ENCODE data around the gene ACOXL.

ACOXL gene

GRCh38 chr2:110791435-110791834 lies 59.1 kb downstream of the ACOXL start:
- no peak for DNase-seq (ENCODE audit: low read depth in 1 of 2, low spot score in 1 of 2)

- no peak for DNase-seq (ENCODE audit: low read depth in 1 of 2, low spot score in 1 of 2)
These were observed 60.7 kb downstream of the ACOXL start for GRCh38 chr2:110793034-110793433.

GRCh38 chr2:110794390-110794789 lies 62.0 kb downstream of the ACOXL start:
- DNase-seq (ENCODE audit: low read depth in 1 of 2, low spot score in 1 of 2), result no peak

GRCh38 chr2:110794951-110795350 lies 62.6 kb downstream of the ACOXL start:
- DNase-seq (ENCODE audit: low read depth in 1 of 2, low spot score in 1 of 2), result no peak

- DNase-seq (ENCODE audit: low read depth in 1 of 2, low spot score in 1 of 2), result no peak
These were observed 64.4 kb downstream of the ACOXL start for GRCh38 chr2:110796716-110797301.

GRCh38 chr2:110799376-110799775 lies 67.0 kb downstream of the ACOXL start:
- no peak for DNase-seq (ENCODE audit: low read depth in 1 of 2, low spot score in 1 of 2)

- DNase-seq (ENCODE audit: low read depth in 1 of 2, low spot score in 1 of 2), result no peak
These were observed 68.4 kb downstream of the ACOXL start for GRCh38 chr2:110800611-110801402.

- no peak for DNase-seq (ENCODE audit: low read depth in 1 of 2, low spot score in 1 of 2)
These were observed 70.0 kb downstream of the ACOXL start for GRCh38 chr2:110802208-110802932.

GRCh38 chr2:110804433-110804832 lies 72.1 kb downstream of the ACOXL start:
- DNase-seq (ENCODE audit: low read depth in 1 of 2, low spot score in 1 of 2), result no peak

GRCh38 chr2:110804915-110805314 lies 72.5 kb downstream of the ACOXL start:
- peak; percentile 5 to 16 for DNase-seq (ENCODE audit: low read depth in 1 of 2, low spot score in 1 of 2)

GRCh38 chr2:110805894-110806452 lies 73.6 kb downstream of the ACOXL start:
- no peak for DNase-seq (ENCODE audit: low read depth in 1 of 2, low spot score in 1 of 2)

GRCh38 chr2:110807522-110807921 lies 75.1 kb downstream of the ACOXL start:
- no peak for DNase-seq (ENCODE audit: low read depth in 1 of 2, low spot score in 1 of 2)

GRCh38 chr2:110810404-110810803 lies 78.0 kb downstream of the ACOXL start:
- no peak for DNase-seq (ENCODE audit: low read depth in 1 of 2, low spot score in 1 of 2)

GRCh38 chr2:110812726-110813645 lies 80.6 kb downstream of the ACOXL start:
- DNase-seq (ENCODE audit: low read depth in 1 of 2, low spot score in 1 of 2), result no peak

- no peak for DNase-seq (ENCODE audit: low read depth in 1 of 2, low spot score in 1 of 2)
These were observed 81.5 kb downstream of the ACOXL start for GRCh38 chr2:110813896-110814295.

GRCh38 chr2:110815938-110816337 lies 83.6 kb downstream of the ACOXL start:
- DNase-seq (ENCODE audit: low read depth in 1 of 2, low spot score in 1 of 2), result no peak

- no peak for DNase-seq (ENCODE audit: low read depth in 1 of 2, low spot score in 1 of 2)
These were observed 84.3 kb downstream of the ACOXL start for GRCh38 chr2:110816404-110817365.

- no peak for DNase-seq (ENCODE audit: low read depth in 1 of 2, low spot score in 1 of 2)
These were observed 86.6 kb downstream of the ACOXL start for GRCh38 chr2:110818767-110819481.

- no peak for DNase-seq (ENCODE audit: low read depth in 1 of 2, low spot score in 1 of 2)
These were observed 87.3 kb downstream of the ACOXL start for GRCh38 chr2:110819711-110820110.
